Neural cell (in vitro differentiated cells): Measurements from ENCODE around the gene MINK1.

Experiments
- EZH2 ChIP-seq: fragments of 200-600, 300-800 bp; shearing (Covaris generic), sonication (generic); IDR thresholded peaks from 2 replicates; pipeline ENCODE4 v1.6.1; 2014; ENCODE audit warnings: antibody characterized with exemption, low read length, borderline replicate concordance, mild to moderate bottlenecking; ENCODE audit not compliant: insufficient read depth, poor library complexity, severe bottlenecking
- POLR2AphosphoS5 ChIP-seq: IDR thresholded peaks from 2 replicates; pipeline ENCODE4 v1.6.1; 2012
- RAD21 ChIP-seq: fragments of 450-650 bp; conservative IDR thresholded peaks from 2 replicates; pipeline ENCODE4 v1.6.1; 2014; ENCODE audit warnings: antibody characterized with exemption, mild to moderate bottlenecking, moderate library complexity
- TF ChIP-seq, protein P1 (sequence below): fragments of 450-650 bp; IDR thresholded peaks from 2 replicates; pipeline ENCODE4 v1.5.1; 2014; ENCODE audit warnings: antibody characterized with exemption, mild to moderate bottlenecking, moderate library complexity; ENCODE audit not compliant: poor library complexity, severe bottlenecking

GRCh38 chr17:4816826-4817225 lies 16.3 kb upstream of the MINK1 start:
- TF ChIP-seq, protein P1, sequence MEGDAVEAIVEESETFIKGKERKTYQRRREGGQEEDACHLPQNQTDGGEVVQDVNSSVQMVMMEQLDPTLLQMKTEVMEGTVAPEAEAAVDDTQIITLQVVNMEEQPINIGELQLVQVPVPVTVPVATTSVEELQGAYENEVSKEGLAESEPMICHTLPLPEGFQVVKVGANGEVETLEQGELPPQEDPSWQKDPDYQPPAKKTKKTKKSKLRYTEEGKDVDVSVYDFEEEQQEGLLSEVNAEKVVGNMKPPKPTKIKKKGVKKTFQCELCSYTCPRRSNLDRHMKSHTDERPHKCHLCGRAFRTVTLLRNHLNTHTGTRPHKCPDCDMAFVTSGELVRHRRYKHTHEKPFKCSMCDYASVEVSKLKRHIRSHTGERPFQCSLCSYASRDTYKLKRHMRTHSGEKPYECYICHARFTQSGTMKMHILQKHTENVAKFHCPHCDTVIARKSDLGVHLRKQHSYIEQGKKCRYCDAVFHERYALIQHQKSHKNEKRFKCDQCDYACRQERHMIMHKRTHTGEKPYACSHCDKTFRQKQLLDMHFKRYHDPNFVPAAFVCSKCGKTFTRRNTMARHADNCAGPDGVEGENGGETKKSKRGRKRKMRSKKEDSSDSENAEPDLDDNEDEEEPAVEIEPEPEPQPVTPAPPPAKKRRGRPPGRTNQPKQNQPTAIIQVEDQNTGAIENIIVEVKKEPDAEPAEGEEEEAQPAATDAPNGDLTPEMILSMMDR, result no peak
- no peak for TF ChIP-seq EZH2
- no peak for TF ChIP-seq RAD21
- no peak for TF ChIP-seq POLR2AphosphoS5
